ENCODE measurements around the gene DCP1B.

GRCh38 chr12:2046957-2047356, 42.7 kb upstream of the DCP1B start:
- TF ChIP-seq EZH2 (IDR thresholded peaks at IDR 0.05) (no peak), POLR2AphosphoS5 (IDR thresholded peaks at IDR 0.05; ENCODE audit: borderline replicate concordance, low read depth, low read length) (no peak), FOXP2 (optimal IDR thresholded peaks at IDR 0.05; ENCODE audit: control extremely low read depth, extremely low read length, insufficient read depth) (no peak)

All from SK-N-MC (cell line).